K562 (cell line): ENCODE results near the gene CXCL17. TPM values are rescaled to one million over a fixed set of nuclear protein-coding genes. Genes with fewer than 3 reads are reported as not detected.
A peak's percentile ranks its signal among the peaks of the same experiment; 100 is the strongest.

Experiments used
- CTCFL ChIP-seq: IDR thresholded peaks from 2 replicates; pipeline ENCODE4 v1.6.1; 2011; ENCODE audit warnings: borderline replicate concordance, low read depth, mild to moderate bottlenecking, moderate library complexity, low read length; ENCODE audit not compliant: insufficient read depth, poor library complexity, severe bottlenecking
- CXXC5 ChIP-seq: fragments of 250-450 bp; sonication (Bioruptor Pico); IDR thresholded peaks from 2 replicates; pipeline ENCODE4 v1.8.0; 2022; ENCODE audit warnings: inconsistent platforms, mild to moderate bottlenecking, moderate library complexity
- GTF2F1 ChIP-seq: IDR thresholded peaks from 2 replicates; pipeline ENCODE4 v1.6.1; 2011; ENCODE audit warnings: low read depth, low read length, improper control_type of control experiment
- HNRNPH1 ChIP-seq: fragments of 200-400 bp; formaldehyde crosslinking; optimal IDR thresholded peaks from 2 replicates; pipeline ENCODE3; 2017; ENCODE audit warnings: low read depth, mild to moderate bottlenecking, low read length, moderate library complexity
- ID3 ChIP-seq, 2 experiments: fragments of 250-450 bp in 1 of 2; fragments of 450-650 bp in 1 of 2; sonication (Bioruptor Pico) in 1 of 2; IDR thresholded peaks; 2 replicates each; pipeline versions ENCODE4 v1.6.1 to v1.8.0; 2016 to 2021; ENCODE audit warnings: mild to moderate bottlenecking in 2 of 2, moderate library complexity in 2 of 2, missing compliant biosample characterization in 1 of 2, missing genetic modification characterization in 1 of 2
- L3MBTL2 ChIP-seq: fragments of 450-650 bp; IDR thresholded peaks from 2 replicates; pipeline ENCODE4 v1.6.1; 2016; ENCODE audit warnings: mild to moderate bottlenecking, moderate library complexity
- MTA3 ChIP-seq: fragments of 450-650 bp; formaldehyde crosslinking; IDR thresholded peaks from 2 replicates; pipeline ENCODE4 v1.6.1; 2017; ENCODE audit warnings: mild to moderate bottlenecking, borderline replicate concordance
- RBM34 ChIP-seq: fragments of 200-400 bp; formaldehyde crosslinking; IDR thresholded peaks from 2 replicates; pipeline ENCODE4 v1.6.1; 2018; ENCODE audit warnings: low read length, borderline replicate concordance; ENCODE audit not compliant: insufficient read depth
- TFAP4 ChIP-seq: sonication (generic); formaldehyde crosslinking; IDR thresholded peaks from 2 replicates; pipeline ENCODE4 v1.8.0; 2022; ENCODE audit warnings: missing genetic modification reagents, mild to moderate bottlenecking, moderate library complexity, borderline replicate concordance
- TSHZ1 ChIP-seq: fragments of 250-450 bp; sonication (Bioruptor Pico); IDR thresholded peaks from 2 replicates; pipeline ENCODE4 v1.4.0; 2020; ENCODE audit warnings: mild to moderate bottlenecking, moderate library complexity
- ZKSCAN1 ChIP-seq: fragments of 150-350 bp; IDR thresholded peaks from 2 replicates; pipeline ENCODE4 v1.6.1; 2016; ENCODE audit warnings: low read depth, low read length
- ZNF764 ChIP-seq: fragments of 250-450 bp; sonication (Bioruptor Pico); IDR thresholded peaks from 2 replicates; pipeline ENCODE4 v1.4.0; 2020; ENCODE audit warnings: low read depth, mild to moderate bottlenecking, moderate library complexity
- polyA plus RNA-seq, 8 experiments: library from polyadenylated mRNA; depleted of rRNA in 4 of 8; stranded (reverse) in 5 of 8; unstranded in 3 of 8; fragments of >200 nt; fragmentation: Nextera tagmentation in 2 of 8; fragmentation: Illumina TruSeq in 1 of 8; extraction: Ambion mirVana in 2 of 8; extraction: Trizol in 1 of 8; gene quantifications; 2 replicates each; pipeline versions ENCODE4 v1.2.1 to v1.2.3, GENCODE V29; 2011 to 2014; ENCODE audit warnings: inconsistent platforms in 1 of 8, missing spikeins in 1 of 8
- total RNA-seq, 7 experiments: library from RNA; depleted of rRNA in 6 of 7; stranded (reverse); fragments of >200 nt in 6 of 7; fragmentation: Illumina TruSeq in 2 of 7; extraction: Trizol in 2 of 7; gene quantifications; 2 replicates each; pipeline versions ENCODE4 v1.2.1 to v1.2.3, GENCODE V29; 2011 to 2021; ENCODE audit warnings: low replicate concordance in 1 of 7

CXCL17 gene
- total and polyA plus RNA-seq, 9 of the 15 experiments (the other 6 are each of a cell fraction or from before 2014, with no cell fraction given), result 0.10 to 0.15 TPM; not detected in 7

- no peak for TF ChIP-seq ID3 (CRISPR knock-in tag; IDR thresholded peaks at IDR 0.05)
- 0 out of 2 replicates have a peak, but pooled peaks have one; percentile 12 for TF ChIP-seq ID3 (tag; IDR thresholded peaks at IDR 0.05)
- TF ChIP-seq TSHZ1, result no peak
- TF ChIP-seq GTF2F1, result 0 out of 2 replicates have a peak, but pooled peaks have one; percentile 6
- no peak for TF ChIP-seq CTCFL
- TF ChIP-seq L3MBTL2, result peak; percentile 56; the same call in 1 of the 2 replicates
- TF ChIP-seq ZNF764 (CRISPR knock-in tag), result no peak
- peak; percentile 19; the same call in 1 of the 2 replicates for TF ChIP-seq TFAP4 (CRISPR knock-in tag)
- no peak for TF ChIP-seq HNRNPH1
- TF ChIP-seq RBM34, result no peak
- TF ChIP-seq ZKSCAN1, result no peak
- TF ChIP-seq MTA3, result 0 out of 2 replicates have a peak, but pooled peaks have one; percentile 29
- peak; percentile 16; the same call in 1 of the 2 replicates for TF ChIP-seq CXXC5
These were observed 18.4 kb downstream of the CXCL17 start (continued) for GRCh38 chr19:42424345-42424707.
